Upper lobe of left lung (tissue), 6 donors: ENCODE measurements around the gene WNT5A. TPM values are rescaled to one million over a fixed set of nuclear protein-coding genes. Genes with fewer than 3 reads are reported as not detected.
A peak's percentile ranks its signal among the peaks of the same experiment; 100 is the strongest.

Source experiments
- ATAC-seq, 2 donors: fragments of 200-7000 bp; cut with Tn5 transposase; one replicate each; pipeline ENCODE4 v1.9.1; 2022; ENCODE audit warnings: mild to moderate bottlenecking in 2 of 2, moderate library complexity in 2 of 2; ENCODE audit not compliant: low FRiP score in 2 of 2
- DNase-seq, 2 donors: peaks; one replicate each; pipeline ENCODE4 v3.0.0-alpha.2; 2019 to 2020
- H3K27ac ChIP-seq, 4 donors: fragments of 200-600 bp; sonication (generic); one replicate each; pipeline ENCODE4 v1.5.1; 2016 to 2019
- H3K27me3 ChIP-seq, 4 donors: fragments of 200-600 bp; sonication (generic); one replicate each; pipeline ENCODE4 v1.5.1; 2017 to 2019
- H3K36me3 ChIP-seq, 4 donors: fragments of 200-600 bp; sonication (generic); one replicate each; pipeline ENCODE4 v1.5.1; 2016 to 2019
- H3K4me1 ChIP-seq, 4 donors: fragments of 200-600 bp; sonication (generic); one replicate each; pipeline ENCODE4 v1.5.1; 2018 to 2019
- H3K4me3 ChIP-seq, 4 donors: fragments of 200-600 bp; sonication (generic); one replicate each; pipeline ENCODE4 v1.5.1; 2017 to 2019; ENCODE audit warnings: mild to moderate bottlenecking in 2 of 4, moderate library complexity in 1 of 4
- H3K9me3 ChIP-seq, 4 donors: fragments of 200-600 bp; sonication (generic); one replicate each; pipeline ENCODE4 v1.5.1; 2018 to 2019
- EP300 ChIP-seq, 4 donors: sonication (generic); formaldehyde crosslinking; IDR thresholded peaks; one replicate each; pipeline ENCODE4 v1.5.1; 2017; ENCODE audit warnings: antibody characterized with exemption in 4 of 4, control low read depth in 2 of 4
- POLR2A ChIP-seq, 4 donors: fragments of 450-650 bp; IDR thresholded peaks; one replicate each; pipeline ENCODE4 v1.5.1; 2016 to 2017; ENCODE audit warnings: antibody characterized with exemption in 4 of 4, mild to moderate bottlenecking in 2 of 4
- POLR2AphosphoS5 ChIP-seq, 2 donors: sonication (generic); formaldehyde crosslinking; IDR thresholded peaks; one replicate each; pipeline ENCODE4 v1.5.1; 2017; ENCODE audit warnings: antibody characterized with exemption in 2 of 2
- WGBS, 2 donors: methylation state at CpG; one replicate each; pipeline ENCODE4 v1.1.5; 2017 to 2018; 5-methylcytosine and 5-hydroxymethylcytosine counted together
- total RNA-seq, 6 donors: library from RNA; depleted of rRNA in 4 of 6; stranded (reverse); fragments of >200 nt in 4 of 6; gene quantifications; one replicate each; pipeline versions ENCODE4 v1.1.0 to v1.2.1, GENCODE V29; 2016 to 2021
- TF ChIP-seq, protein P1 (sequence below), 6 experiments: fragments of 450-650 bp in 4 of 6; fragments of 200-600 bp in 2 of 6; sonication (generic) in 2 of 6; IDR thresholded peaks; one replicate each; pipeline ENCODE4 v1.5.1; 2016 to 2019; ENCODE audit warnings: antibody characterized with exemption in 6 of 6
- donor health status: DM: no; HTN: no; CAD: no; lungs with moderate emphysema.
- donor health status: DM: no; HTN: yes; CAD: no; lungs with severe emphysema.

The WNT5A gene
- total RNA-seq, 6 donors from 2014 or later, result 22.1 to 36.2 (median 28.0) TPM

DNA sequence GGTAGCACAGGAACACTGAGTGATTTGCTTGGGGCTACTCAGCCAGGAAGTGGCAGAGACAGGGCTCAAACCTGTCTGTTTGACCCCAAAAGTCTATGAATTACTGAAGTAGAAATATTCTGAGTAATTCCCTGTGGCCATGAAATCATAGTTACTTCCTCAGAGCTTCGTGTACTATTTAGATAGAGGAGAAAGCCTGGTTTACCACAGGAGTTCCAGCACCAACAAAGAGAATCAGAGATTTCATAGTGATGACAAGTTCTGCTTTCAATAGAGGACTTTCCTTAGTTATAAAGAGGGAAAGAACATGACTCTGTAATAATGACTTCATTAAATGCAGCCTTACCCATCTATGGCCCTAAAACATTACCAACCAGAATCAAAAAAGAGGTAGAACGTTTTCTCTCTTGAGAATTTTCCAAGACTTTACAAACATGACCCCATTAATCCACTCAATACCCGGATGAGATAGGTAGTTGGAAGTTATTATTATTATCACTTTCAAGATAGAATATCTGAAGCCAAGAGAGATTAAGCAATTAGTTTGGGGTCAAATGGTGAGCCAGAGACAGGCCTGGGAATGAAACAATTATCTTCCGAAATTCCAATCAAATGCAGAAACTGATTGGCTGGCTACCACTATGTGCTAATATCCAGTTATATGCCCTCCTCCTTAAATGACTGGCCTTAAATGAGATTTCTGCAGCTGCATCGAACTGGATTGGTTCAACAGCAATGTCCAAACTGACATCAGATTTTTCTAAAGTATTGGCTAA, 13.6 kb upstream of the WNT5A start:
- Histone ChIP-seq H3K27ac (no peak overlapping the region), H3K4me3 (no peak overlapping the region), H3K4me1 (no peaks in the 10 kb centered on the region), H3K9me3 (no peaks in the 10 kb centered on the region), H3K27me3 (no peaks in the 10 kb centered on the region), H3K36me3 (no peaks in the 10 kb centered on the region)
- WGBS, 2 donors, result 71 to 76% methylated on average over 5 of the region's 5 CpGs
- TF ChIP-seq EP300 (IDR thresholded peaks at IDR 0.05) (no peak), POLR2AphosphoS5 (IDR thresholded peaks at IDR 0.05) (no peak), POLR2A (IDR thresholded peaks at IDR 0.05) (no peak)
- TF ChIP-seq, protein P1, sequence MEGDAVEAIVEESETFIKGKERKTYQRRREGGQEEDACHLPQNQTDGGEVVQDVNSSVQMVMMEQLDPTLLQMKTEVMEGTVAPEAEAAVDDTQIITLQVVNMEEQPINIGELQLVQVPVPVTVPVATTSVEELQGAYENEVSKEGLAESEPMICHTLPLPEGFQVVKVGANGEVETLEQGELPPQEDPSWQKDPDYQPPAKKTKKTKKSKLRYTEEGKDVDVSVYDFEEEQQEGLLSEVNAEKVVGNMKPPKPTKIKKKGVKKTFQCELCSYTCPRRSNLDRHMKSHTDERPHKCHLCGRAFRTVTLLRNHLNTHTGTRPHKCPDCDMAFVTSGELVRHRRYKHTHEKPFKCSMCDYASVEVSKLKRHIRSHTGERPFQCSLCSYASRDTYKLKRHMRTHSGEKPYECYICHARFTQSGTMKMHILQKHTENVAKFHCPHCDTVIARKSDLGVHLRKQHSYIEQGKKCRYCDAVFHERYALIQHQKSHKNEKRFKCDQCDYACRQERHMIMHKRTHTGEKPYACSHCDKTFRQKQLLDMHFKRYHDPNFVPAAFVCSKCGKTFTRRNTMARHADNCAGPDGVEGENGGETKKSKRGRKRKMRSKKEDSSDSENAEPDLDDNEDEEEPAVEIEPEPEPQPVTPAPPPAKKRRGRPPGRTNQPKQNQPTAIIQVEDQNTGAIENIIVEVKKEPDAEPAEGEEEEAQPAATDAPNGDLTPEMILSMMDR (IDR thresholded peaks at IDR 0.05), result no peak
- DNase-seq, result no peak
- ATAC-seq, result peak in 1 of 2 donors; percentile 54

DNA sequence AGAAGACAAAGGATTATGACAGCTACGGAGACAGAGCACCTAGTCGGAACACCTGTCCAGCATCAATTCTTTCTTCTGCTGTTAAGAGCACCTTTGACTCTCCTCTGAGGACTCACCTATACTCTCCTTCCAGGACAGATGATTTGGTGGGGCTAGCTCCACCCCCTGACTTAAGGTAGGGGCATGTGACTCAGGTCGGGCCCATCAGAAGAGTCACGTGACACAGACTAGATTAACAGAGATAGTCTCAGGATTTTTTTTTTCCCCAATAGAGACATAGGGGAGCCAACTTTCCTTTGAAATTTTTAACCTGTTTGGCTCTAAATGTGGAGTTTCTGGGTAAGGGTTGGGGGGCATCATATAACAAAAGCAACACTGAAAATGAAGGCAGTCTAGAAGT, 11.4 kb upstream of the WNT5A start:
- Histone ChIP-seq H3K4me1 (no peaks in the 10 kb centered on the region), H3K36me3 (no peaks in the 10 kb centered on the region), H3K27me3 (no peaks in the 10 kb centered on the region), H3K9me3 (no peaks in the 10 kb centered on the region), H3K27ac (no peak overlapping the region), H3K4me3 (no peak overlapping the region)
- TF ChIP-seq POLR2A (IDR thresholded peaks at IDR 0.05) (no peak), EP300 (IDR thresholded peaks at IDR 0.05) (no peak), POLR2AphosphoS5 (IDR thresholded peaks at IDR 0.05) (no peak)
- TF ChIP-seq, protein P1 (IDR thresholded peaks at IDR 0.05), result no peak
- no peak for DNase-seq
- WGBS, 2 donors, result 83 to 85% methylated on average over 4 of the region's 4 CpGs
- ATAC-seq, result no peak

DNA sequence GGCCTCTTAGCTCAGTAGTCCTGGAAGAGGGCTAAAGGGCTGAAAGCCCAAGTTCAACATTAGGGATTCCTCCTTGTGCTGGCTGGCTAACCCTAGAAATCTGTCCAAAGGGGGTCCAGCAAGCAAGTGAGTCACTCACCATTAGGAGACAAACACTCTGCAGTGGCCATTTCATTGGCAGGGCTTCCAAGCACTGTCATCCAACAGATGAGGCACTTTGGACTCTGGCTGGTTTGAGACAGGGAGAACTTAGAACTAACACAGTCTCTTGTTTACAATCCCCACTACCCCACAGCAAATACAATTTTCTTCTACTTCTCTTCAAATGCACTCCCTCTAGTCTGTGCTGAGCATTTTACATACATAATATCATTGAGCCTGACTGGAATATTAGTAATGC, 10.1 kb upstream of the WNT5A start:
- TF ChIP-seq, protein P1 (IDR thresholded peaks at IDR 0.05), result no peak
- TF ChIP-seq POLR2A (IDR thresholded peaks at IDR 0.05) (no peak), EP300 (IDR thresholded peaks at IDR 0.05) (no peak), POLR2AphosphoS5 (IDR thresholded peaks at IDR 0.05) (no peak)

DNA sequence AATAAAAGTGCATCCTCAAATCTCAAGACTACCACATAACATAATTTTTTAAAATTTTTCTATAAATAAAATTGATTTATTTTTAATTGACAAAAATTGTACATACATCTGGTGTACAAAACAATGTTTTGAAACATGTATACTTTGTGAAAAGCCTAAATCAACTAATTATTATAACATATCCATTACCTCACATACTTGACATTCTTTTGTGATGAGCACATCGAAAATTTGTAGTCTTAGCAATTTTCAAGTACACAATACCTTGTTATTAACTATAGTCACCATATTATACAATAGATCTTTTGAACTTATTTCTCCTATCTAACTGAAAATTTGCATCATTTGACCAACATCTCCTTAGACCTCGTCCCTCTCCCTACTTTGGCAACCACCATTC, 7.9 kb upstream of the WNT5A start:
- Histone ChIP-seq H3K27me3 (no peaks in the 10 kb centered on the region), H3K4me3 (no peak overlapping the region), H3K27ac (no peak overlapping the region), H3K36me3 (no peaks in the 10 kb centered on the region), H3K9me3 (no peaks in the 10 kb centered on the region), H3K4me1 (peaks cover 0 to 4% (median under 1%) of the 10 kb centered on the region in 4 donors)
- 67 to 75% methylated on average over 2 of the region's 2 CpGs for WGBS, 2 donors
- TF ChIP-seq EP300 (IDR thresholded peaks at IDR 0.05) (no peak), POLR2A (IDR thresholded peaks at IDR 0.05) (no peak), POLR2AphosphoS5 (IDR thresholded peaks at IDR 0.05) (no peak)
- TF ChIP-seq, protein P1 (IDR thresholded peaks at IDR 0.05), result no peak
- DNase-seq (no peak), ATAC-seq (no peak)

More for the DNA sequence above, 10.1 kb upstream of the WNT5A start:
- DNase-seq, result no peak
- no peaks in the 10 kb centered on the region for H3K9me3 ChIP-seq
- H3K27me3 ChIP-seq, result no peaks in the 10 kb centered on the region
- ATAC-seq, result peak in 1 of 2 donors; percentile 18
- no peak overlapping the region for H3K4me3 ChIP-seq
- H3K36me3 ChIP-seq, result no peaks in the 10 kb centered on the region
- no peak overlapping the region for H3K27ac ChIP-seq
- no peaks in the 10 kb centered on the region for H3K4me1 ChIP-seq

DNA sequence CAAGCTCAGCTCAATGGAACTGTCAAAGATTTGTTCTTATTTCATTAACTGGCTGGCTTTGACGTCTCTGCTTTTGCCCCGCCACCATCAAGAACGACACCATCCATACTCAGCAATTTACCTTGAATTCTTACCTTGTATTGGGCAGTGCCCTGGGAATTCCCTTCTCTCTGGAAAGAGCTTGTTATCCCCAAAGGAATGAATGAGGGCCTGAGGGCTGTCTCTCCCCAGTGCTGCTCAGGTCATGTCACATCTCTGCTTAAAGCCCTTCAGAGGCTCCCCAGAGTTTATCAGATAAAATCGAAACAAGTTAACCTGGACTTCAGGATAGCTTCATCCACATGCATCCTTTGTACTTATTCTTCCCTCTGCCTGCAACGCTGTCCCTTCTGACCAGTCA, 5.9 kb upstream of the WNT5A start:
- ATAC-seq (no peak), DNase-seq (no peak)
- no peaks in the 10 kb centered on the region for H3K9me3 ChIP-seq
- WGBS, 2 donors, result 80 to 88% methylated on average over 5 of the region's 5 CpGs
- no peak for TF ChIP-seq POLR2AphosphoS5 (IDR thresholded peaks at IDR 0.05)
- TF ChIP-seq EP300 (IDR thresholded peaks at IDR 0.05), result no peak
- TF ChIP-seq, protein P1 (IDR thresholded peaks at IDR 0.05), result no peak
- TF ChIP-seq POLR2A (IDR thresholded peaks at IDR 0.05), result no peak
- H3K27me3 ChIP-seq, result peaks cover 0 to 11% (median 1%) of the 10 kb centered on the region in 4 donors
- H3K4me1 ChIP-seq, result peaks cover 11 to 24% (median 13%) of the 10 kb centered on the region in 4 donors
- H3K36me3 ChIP-seq, result no peaks in the 10 kb centered on the region
- H3K27ac ChIP-seq, result no peak overlapping the region
- H3K4me3 ChIP-seq, result no peak overlapping the region
